HepG2 (cell line): Measurements from ENCODE around the gene ADARB1.

Experiments
- EP300 ChIP-seq, 3 experiments: sonication (generic) in 1 of 3; formaldehyde crosslinking in 1 of 3; IDR thresholded peaks; 2 replicates each; pipeline versions ENCODE4 v1.5.1 to v1.6.1; 2011 to 2020; ENCODE audit warnings: low read depth in 2 of 3, low read length in 2 of 3, borderline replicate concordance in 1 of 3, improper control_type of control experiment in 1 of 3, mild to moderate bottlenecking in 1 of 3, missing genetic modification reagents in 1 of 3, moderate library complexity in 1 of 3
- FOSL2 ChIP-seq: sonication (generic); formaldehyde crosslinking; IDR thresholded peaks from 2 replicates; pipeline ENCODE4 v1.4.0; 2020; ENCODE audit warnings: missing genetic modification reagents
- FOXM1 ChIP-seq: sonication (generic); formaldehyde crosslinking; IDR thresholded peaks from 2 replicates; pipeline ENCODE4 v1.5.0; 2020; ENCODE audit warnings: missing genetic modification reagents
- JUND ChIP-seq: sonication (generic); formaldehyde crosslinking; IDR thresholded peaks from 2 replicates; pipeline ENCODE4 v1.8.0; 2022; ENCODE audit warnings: mild to moderate bottlenecking, missing genetic modification reagents
- SALL2 ChIP-seq: sonication (generic); formaldehyde crosslinking; IDR thresholded peaks from 2 replicates; pipeline ENCODE4 v1.8.1; 2023; ENCODE audit warnings: mild to moderate bottlenecking, missing genetic modification reagents, inconsistent platforms
- TBP ChIP-seq: sonication (generic); formaldehyde crosslinking; IDR thresholded peaks from 2 replicates; pipeline ENCODE4 v1.5.0; 2020; ENCODE audit warnings: missing genetic modification reagents
- ZNF253 ChIP-seq: sonication (generic); formaldehyde crosslinking; IDR thresholded peaks from 2 replicates; pipeline ENCODE4 v1.8.0; 2022; ENCODE audit warnings: mild to moderate bottlenecking, missing genetic modification reagents, borderline replicate concordance
- TF ChIP-seq, protein P1 (sequence below): sonication (generic); formaldehyde crosslinking; IDR thresholded peaks from 2 replicates; pipeline ENCODE4 v1.5.0; 2020; ENCODE audit warnings: mild to moderate bottlenecking, missing genetic modification reagents, moderate library complexity
- TF ChIP-seq, protein P2 (sequence below): sonication (generic); formaldehyde crosslinking; IDR thresholded peaks from 2 replicates; pipeline ENCODE4 v1.5.0; 2020; ENCODE audit warnings: mild to moderate bottlenecking, missing genetic modification reagents, borderline replicate concordance
- TF ChIP-seq, protein P3 (sequence below): conservative IDR thresholded peaks from 2 replicates; pipeline ENCODE4 v1.6.1; 2018; ENCODE audit warnings: missing genetic modification reagents
- TF ChIP-seq, protein P4 (sequence below): sonication (generic); formaldehyde crosslinking; conservative IDR thresholded peaks from 2 replicates; pipeline ENCODE4 v1.5.0; 2020; ENCODE audit warnings: missing genetic modification reagents

DNA sequence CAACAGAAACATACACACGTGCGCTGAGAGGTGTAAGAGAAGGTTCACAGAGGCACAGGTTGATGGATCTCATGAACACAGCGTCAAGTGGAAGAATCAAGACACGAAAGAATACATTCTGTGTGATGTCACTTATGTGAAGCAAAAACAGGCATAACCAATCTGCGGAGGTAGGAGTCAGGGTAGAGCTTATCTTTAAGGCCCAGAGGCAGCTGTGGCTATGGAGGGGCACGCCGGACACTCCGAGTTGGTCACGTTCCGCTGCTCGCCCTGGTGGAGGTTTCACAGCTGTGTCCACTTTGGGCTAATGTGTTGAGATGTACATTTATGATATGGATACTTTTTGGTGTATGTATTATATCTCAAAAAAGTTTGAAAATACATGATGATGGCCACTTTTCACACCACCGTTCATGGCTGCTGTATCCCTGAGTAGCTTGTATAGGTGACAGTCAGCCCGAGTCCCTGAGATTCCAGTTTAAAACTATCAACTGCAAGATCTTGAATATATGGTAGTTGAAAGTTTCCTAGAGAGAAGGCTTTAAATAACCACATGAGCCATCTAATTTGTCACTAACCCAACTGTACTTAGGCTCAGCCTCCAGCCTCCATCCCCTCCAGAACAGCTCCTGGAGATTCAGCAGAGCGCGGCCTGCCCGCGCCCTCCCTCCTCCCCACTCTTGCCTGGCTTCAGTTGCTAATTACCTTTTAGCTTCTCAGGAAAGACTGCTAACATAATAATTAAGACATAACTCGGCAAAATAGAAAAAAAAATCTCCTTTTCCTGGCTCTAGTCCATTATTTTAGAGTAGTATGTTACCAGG is 6.7 kb upstream of the ADARB1 start:
- TF ChIP-seq FOXM1 (CRISPR knock-in tag) (no peak), JUND (CRISPR knock-in tag) (no peak), SALL2 (CRISPR knock-in tag) (no peak), EP300 (IDR thresholded peaks at IDR 0.05; ENCODE audit: low read depth in 2 of 2, low read length in 2 of 2) (no peak), EP300 (CRISPR knock-in tag; IDR thresholded peaks at IDR 0.05; ENCODE audit: borderline replicate concordance) (no peak), TBP (CRISPR knock-in tag) (no peak), ZNF253 (no peak), FOSL2 (CRISPR knock-in tag) (no peak)
- TF ChIP-seq, protein P1, sequence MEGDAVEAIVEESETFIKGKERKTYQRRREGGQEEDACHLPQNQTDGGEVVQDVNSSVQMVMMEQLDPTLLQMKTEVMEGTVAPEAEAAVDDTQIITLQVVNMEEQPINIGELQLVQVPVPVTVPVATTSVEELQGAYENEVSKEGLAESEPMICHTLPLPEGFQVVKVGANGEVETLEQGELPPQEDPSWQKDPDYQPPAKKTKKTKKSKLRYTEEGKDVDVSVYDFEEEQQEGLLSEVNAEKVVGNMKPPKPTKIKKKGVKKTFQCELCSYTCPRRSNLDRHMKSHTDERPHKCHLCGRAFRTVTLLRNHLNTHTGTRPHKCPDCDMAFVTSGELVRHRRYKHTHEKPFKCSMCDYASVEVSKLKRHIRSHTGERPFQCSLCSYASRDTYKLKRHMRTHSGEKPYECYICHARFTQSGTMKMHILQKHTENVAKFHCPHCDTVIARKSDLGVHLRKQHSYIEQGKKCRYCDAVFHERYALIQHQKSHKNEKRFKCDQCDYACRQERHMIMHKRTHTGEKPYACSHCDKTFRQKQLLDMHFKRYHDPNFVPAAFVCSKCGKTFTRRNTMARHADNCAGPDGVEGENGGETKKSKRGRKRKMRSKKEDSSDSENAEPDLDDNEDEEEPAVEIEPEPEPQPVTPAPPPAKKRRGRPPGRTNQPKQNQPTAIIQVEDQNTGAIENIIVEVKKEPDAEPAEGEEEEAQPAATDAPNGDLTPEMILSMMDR (CRISPR knock-in tag) = no peak
- TF ChIP-seq, protein P2, sequence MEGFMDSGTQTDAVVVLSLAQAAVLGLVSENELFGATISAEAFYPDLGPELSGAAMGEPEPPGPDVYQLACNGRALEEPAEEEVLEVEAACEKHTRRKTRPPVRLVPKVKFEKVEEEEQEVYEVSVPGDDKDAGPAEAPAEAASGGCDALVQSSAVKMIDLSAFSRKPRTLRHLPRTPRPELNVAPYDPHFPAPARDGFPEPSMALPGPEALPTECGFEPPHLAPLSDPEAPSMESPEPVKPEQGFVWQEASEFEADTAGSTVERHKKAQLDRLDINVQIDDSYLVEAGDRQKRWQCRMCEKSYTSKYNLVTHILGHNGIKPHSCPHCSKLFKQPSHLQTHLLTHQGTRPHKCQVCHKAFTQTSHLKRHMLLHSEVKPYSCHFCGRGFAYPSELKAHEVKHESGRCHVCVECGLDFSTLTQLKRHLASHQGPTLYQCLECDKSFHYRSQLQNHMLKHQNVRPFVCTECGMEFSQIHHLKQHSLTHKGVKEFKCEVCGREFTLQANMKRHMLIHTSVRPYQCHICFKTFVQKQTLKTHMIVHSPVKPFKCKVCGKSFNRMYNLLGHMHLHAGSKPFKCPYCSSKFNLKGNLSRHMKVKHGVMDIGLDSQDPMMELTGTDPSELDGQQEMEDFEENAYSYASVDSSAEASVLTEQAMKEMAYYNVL (CRISPR knock-in tag) = no peak
- TF ChIP-seq, protein P3, sequence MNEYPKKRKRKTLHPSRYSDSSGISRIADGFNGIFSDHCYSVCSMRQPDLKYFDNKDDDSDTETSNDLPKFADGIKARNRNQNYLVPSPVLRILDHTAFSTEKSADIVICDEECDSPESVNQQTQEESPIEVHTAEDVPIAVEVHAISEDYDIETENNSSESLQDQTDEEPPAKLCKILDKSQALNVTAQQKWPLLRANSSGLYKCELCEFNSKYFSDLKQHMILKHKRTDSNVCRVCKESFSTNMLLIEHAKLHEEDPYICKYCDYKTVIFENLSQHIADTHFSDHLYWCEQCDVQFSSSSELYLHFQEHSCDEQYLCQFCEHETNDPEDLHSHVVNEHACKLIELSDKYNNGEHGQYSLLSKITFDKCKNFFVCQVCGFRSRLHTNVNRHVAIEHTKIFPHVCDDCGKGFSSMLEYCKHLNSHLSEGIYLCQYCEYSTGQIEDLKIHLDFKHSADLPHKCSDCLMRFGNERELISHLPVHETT = no peak
- TF ChIP-seq, protein P4, sequence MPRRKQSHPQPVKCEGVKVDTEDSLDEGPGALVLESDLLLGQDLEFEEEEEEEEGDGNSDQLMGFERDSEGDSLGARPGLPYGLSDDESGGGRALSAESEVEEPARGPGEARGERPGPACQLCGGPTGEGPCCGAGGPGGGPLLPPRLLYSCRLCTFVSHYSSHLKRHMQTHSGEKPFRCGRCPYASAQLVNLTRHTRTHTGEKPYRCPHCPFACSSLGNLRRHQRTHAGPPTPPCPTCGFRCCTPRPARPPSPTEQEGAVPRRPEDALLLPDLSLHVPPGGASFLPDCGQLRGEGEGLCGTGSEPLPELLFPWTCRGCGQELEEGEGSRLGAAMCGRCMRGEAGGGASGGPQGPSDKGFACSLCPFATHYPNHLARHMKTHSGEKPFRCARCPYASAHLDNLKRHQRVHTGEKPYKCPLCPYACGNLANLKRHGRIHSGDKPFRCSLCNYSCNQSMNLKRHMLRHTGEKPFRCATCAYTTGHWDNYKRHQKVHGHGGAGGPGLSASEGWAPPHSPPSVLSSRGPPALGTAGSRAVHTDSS (CRISPR knock-in tag) = no peak
